Measurements from ENCODE around the gene TOR3A.

DNA sequence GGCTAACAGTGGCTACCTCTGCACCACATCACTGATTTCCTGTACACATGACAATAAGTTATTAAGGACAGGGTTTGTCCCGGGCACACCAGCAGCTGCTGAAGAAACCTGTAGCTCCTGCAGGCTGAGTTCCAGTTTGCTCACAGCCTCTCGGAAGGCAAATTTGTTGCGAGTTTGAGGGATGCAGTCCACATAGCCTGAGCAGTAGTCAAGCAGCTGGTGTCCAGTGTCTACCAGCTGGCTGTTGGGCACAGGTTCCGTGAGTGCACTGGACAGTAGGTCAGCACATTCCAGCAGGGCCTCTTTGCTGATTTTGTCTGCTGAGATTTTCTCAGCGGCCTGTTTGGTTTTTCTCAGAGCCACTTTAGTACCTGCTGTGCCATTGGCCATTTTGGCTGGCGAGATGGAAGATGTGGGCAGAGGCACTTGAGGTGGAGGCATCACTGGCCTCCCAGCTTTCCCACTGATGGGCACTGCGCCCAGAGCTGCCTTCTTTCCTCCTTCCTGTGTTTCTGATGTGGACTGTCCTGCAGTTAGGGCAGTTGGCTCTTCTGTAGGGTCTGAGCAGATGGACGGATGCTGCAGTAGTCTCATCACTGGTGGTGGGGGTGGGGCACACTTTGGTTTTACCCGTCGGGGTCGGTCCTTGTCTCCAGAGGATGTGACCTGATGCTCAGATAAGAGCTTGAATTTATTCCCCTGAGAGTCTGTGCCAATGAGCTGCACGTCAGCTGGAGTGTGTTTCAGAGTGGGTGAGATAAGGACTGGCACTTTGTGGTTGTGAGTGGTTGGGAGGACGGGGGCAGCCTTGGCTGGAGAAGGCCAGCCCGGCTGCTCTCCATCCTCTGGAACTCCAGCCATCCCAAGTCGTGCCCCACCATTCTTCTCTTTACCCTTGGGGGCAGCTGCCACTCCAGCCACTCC lies 26.1 kb downstream of the TOR3A start:
- TF ChIP-seq, protein P1, sequence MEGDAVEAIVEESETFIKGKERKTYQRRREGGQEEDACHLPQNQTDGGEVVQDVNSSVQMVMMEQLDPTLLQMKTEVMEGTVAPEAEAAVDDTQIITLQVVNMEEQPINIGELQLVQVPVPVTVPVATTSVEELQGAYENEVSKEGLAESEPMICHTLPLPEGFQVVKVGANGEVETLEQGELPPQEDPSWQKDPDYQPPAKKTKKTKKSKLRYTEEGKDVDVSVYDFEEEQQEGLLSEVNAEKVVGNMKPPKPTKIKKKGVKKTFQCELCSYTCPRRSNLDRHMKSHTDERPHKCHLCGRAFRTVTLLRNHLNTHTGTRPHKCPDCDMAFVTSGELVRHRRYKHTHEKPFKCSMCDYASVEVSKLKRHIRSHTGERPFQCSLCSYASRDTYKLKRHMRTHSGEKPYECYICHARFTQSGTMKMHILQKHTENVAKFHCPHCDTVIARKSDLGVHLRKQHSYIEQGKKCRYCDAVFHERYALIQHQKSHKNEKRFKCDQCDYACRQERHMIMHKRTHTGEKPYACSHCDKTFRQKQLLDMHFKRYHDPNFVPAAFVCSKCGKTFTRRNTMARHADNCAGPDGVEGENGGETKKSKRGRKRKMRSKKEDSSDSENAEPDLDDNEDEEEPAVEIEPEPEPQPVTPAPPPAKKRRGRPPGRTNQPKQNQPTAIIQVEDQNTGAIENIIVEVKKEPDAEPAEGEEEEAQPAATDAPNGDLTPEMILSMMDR (IDR thresholded peaks at IDR 0.05), result no peak
- TF ChIP-seq POLR2A (IDR thresholded peaks at IDR 0.05) (no peak), EP300 (IDR thresholded peaks at IDR 0.05) (no peak), POLR2AphosphoS5 (IDR thresholded peaks at IDR 0.05) (no peak)
